ENCODE data around the gene CDIPT. TPM values are rescaled to one million over a fixed set of nuclear protein-coding genes. Genes with fewer than 3 reads are reported as not detected.

CDIPT gene
- total RNA-seq, 2 experiments from 2014 or later, result 62.5 to 82.1 TPM

GRCh38 chr16:29848420-29849297 lies 14.4 kb downstream of the CDIPT start:
- peaks cover 43% of the 10 kb centered on the region for H3K36me3 Mint-ChIP-seq (ENCODE audit: low read depth)
- H3K4me1 Mint-ChIP-seq, result peaks cover 10% of the 10 kb centered on the region
- no peaks in the 10 kb centered on the region for H3K9me3 Mint-ChIP-seq
- H3K27ac Mint-ChIP-seq, result peak overlapping the region; percentile 19
- DNase-seq, result peak; percentile 87
- H3K4me3 Mint-ChIP-seq, result no peak overlapping the region
- ChIA-PET POLR2A (interaction anchor here (0.6 to 0.7 kb wide), 3 partner anchors 31 to 180 kb away, joined by 4 to 8 read pairs (median 4); no protein-coding TSS in a partner anchor), CTCF (interaction anchor here (0.6 to 4.2 kb wide), 37 partner anchors 9 to 992 kb away, joined by 3 to 41 read pairs (median 4); partner anchors contain the start of genes CDIPT, HIRIP3, MAZ and MVP)
- H3K27me3 Mint-ChIP-seq, result no peaks in the 10 kb centered on the region

GRCh38 chr16:29845656-29846055 lies 17.4 kb downstream of the CDIPT start:
- Mint-ChIP-seq H3K9me3 (no peaks in the 10 kb centered on the region), H3K4me1 (peaks cover 16% of the 10 kb centered on the region), H3K36me3 (ENCODE audit: low read depth) (peaks cover 52% of the 10 kb centered on the region), H3K27me3 (no peaks in the 10 kb centered on the region), H3K4me3 (no peak overlapping the region), H3K27ac (no peak overlapping the region)
- CTCF ChIA-PET, result interaction anchor here (0.6 to 1.3 kb wide), 4 partner anchors 29 to 155 kb away, joined by 3 to 4 read pairs (median 3); no protein-coding TSS in a partner anchor
- POLR2A ChIA-PET, result no interaction called here
- DNase-seq, result no peak

GRCh38 chr16:29844575-29845331 lies 18.3 kb downstream of the CDIPT start:
- no peaks in the 10 kb centered on the region for H3K27me3 Mint-ChIP-seq
- H3K9me3 Mint-ChIP-seq, result no peaks in the 10 kb centered on the region
- ChIA-PET POLR2A (no interaction called here), CTCF (interaction anchor here (0.6 to 1.3 kb wide), 2 partner anchors 28 to 72 kb away, joined by 3 to 4 read pairs; no protein-coding TSS in a partner anchor)
- peaks cover 16% of the 10 kb centered on the region for H3K4me1 Mint-ChIP-seq
- no peak for DNase-seq
- H3K4me3 Mint-ChIP-seq, result no peak overlapping the region
- H3K27ac Mint-ChIP-seq, result no peak overlapping the region
- peaks cover 53% of the 10 kb centered on the region for H3K36me3 Mint-ChIP-seq (ENCODE audit: low read depth)

- peaks cover 16% of the 10 kb centered on the region for H3K4me1 Mint-ChIP-seq
- H3K27me3 Mint-ChIP-seq, result no peaks in the 10 kb centered on the region
- H3K27ac Mint-ChIP-seq, result no peak overlapping the region
- CTCF ChIA-PET, result interaction anchor here (0.6 kb wide), 1 partner anchor 76 kb away, joined by 3 read pairs; no protein-coding TSS in a partner anchor
- H3K4me3 Mint-ChIP-seq, result no peak overlapping the region
- POLR2A ChIA-PET, result no interaction called here
- H3K9me3 Mint-ChIP-seq, result no peaks in the 10 kb centered on the region
- peaks cover 53% of the 10 kb centered on the region for H3K36me3 Mint-ChIP-seq (ENCODE audit: low read depth)
- no peak for DNase-seq
Observed at GRCh38 chr16:29843931-29844330, 19.1 kb downstream of the CDIPT start.

- DNase-seq, result no peak
- ChIA-PET POLR2A (no interaction called here), CTCF (interaction anchor here (0.5 to 0.9 kb wide), 4 partner anchors 8 to 110 kb away, joined by 3 to 5 read pairs (median 4); no protein-coding TSS in a partner anchor)
- H3K36me3 Mint-ChIP-seq (ENCODE audit: low read depth), result peaks cover 45% of the 10 kb centered on the region
- no peak overlapping the region for H3K4me3 Mint-ChIP-seq
- H3K27ac Mint-ChIP-seq, result no peak overlapping the region
- H3K9me3 Mint-ChIP-seq, result no peaks in the 10 kb centered on the region
- H3K4me1 Mint-ChIP-seq, result peaks cover 8% of the 10 kb centered on the region
- H3K27me3 Mint-ChIP-seq, result no peaks in the 10 kb centered on the region
Observed at GRCh38 chr16:29842732-29843346, 20.2 kb downstream of the CDIPT start.

- no peak overlapping the region for H3K4me3 Mint-ChIP-seq
- no peaks in the 10 kb centered on the region for H3K9me3 Mint-ChIP-seq
- H3K36me3 Mint-ChIP-seq (ENCODE audit: low read depth), result peaks cover 51% of the 10 kb centered on the region
- POLR2A ChIA-PET, result no interaction called here
- H3K4me1 Mint-ChIP-seq, result peaks cover 5% of the 10 kb centered on the region
- no peak overlapping the region for H3K27ac Mint-ChIP-seq
- no peak for DNase-seq
- no peaks in the 10 kb centered on the region for H3K27me3 Mint-ChIP-seq
- CTCF ChIA-PET, result interaction anchor here (3.6 kb wide), 1 partner anchor 7 kb away, joined by 12 read pairs; no protein-coding TSS in a partner anchor
Observed at GRCh38 chr16:29841631-29842030, 21.4 kb downstream of the CDIPT start.

GRCh38 chr16:29840240-29840639 lies 22.8 kb downstream of the CDIPT start:
- H3K4me3 Mint-ChIP-seq, result no peak overlapping the region
- peaks cover 7% of the 10 kb centered on the region for H3K4me1 Mint-ChIP-seq
- DNase-seq, result no peak
- ChIA-PET CTCF (interaction anchor here (0.6 to 3.6 kb wide), 2 partner anchors 8 to 198 kb away, joined by 3 to 12 read pairs; no protein-coding TSS in a partner anchor), POLR2A (interaction anchor here (0.6 kb wide), 1 partner anchor 163 kb away, joined by 3 read pairs; no protein-coding TSS in a partner anchor)
- H3K36me3 Mint-ChIP-seq (ENCODE audit: low read depth), result peaks cover 55% of the 10 kb centered on the region
- no peak overlapping the region for H3K27ac Mint-ChIP-seq
- H3K9me3 Mint-ChIP-seq, result no peaks in the 10 kb centered on the region
- no peaks in the 10 kb centered on the region for H3K27me3 Mint-ChIP-seq

- peaks cover 7% of the 10 kb centered on the region for H3K4me1 Mint-ChIP-seq
- H3K27me3 Mint-ChIP-seq, result no peaks in the 10 kb centered on the region
- no peak for DNase-seq
- ChIA-PET CTCF (interaction anchor here (0.5 to 3.6 kb wide), 3 partner anchors 9 to 198 kb away, joined by 3 to 12 read pairs (median 4); no protein-coding TSS in a partner anchor), POLR2A (interaction anchor here (0.6 kb wide), 1 partner anchor 162 kb away, joined by 3 read pairs; no protein-coding TSS in a partner anchor)
- no peaks in the 10 kb centered on the region for H3K9me3 Mint-ChIP-seq
- no peak overlapping the region for H3K4me3 Mint-ChIP-seq
- H3K27ac Mint-ChIP-seq, result no peak overlapping the region
- peaks cover 52% of the 10 kb centered on the region for H3K36me3 Mint-ChIP-seq (ENCODE audit: low read depth)
Observed at GRCh38 chr16:29839822-29840221, 23.2 kb downstream of the CDIPT start.

GRCh38 chr16:29837841-29838240 lies 25.2 kb downstream of the CDIPT start:
- Mint-ChIP-seq H3K27me3 (no peaks in the 10 kb centered on the region), H3K27ac (peak overlapping the region; percentile 31), H3K4me1 (peaks cover 2% of the 10 kb centered on the region), H3K4me3 (no peak overlapping the region), H3K36me3 (ENCODE audit: low read depth) (peaks cover 49% of the 10 kb centered on the region), H3K9me3 (no peaks in the 10 kb centered on the region)
- no peak for DNase-seq
- POLR2A ChIA-PET, result interaction anchor here (1.1 kb wide), 1 partner anchor 11 kb away, joined by 4 read pairs; no protein-coding TSS in a partner anchor
- CTCF ChIA-PET, result interaction anchor here (1.2 to 3.6 kb wide), 4 partner anchors 8 to 12 kb away, joined by 4 to 12 read pairs (median 10); no protein-coding TSS in a partner anchor

- Mint-ChIP-seq H3K27me3 (no peaks in the 10 kb centered on the region), H3K27ac (no peak overlapping the region), H3K36me3 (ENCODE audit: low read depth) (peaks cover 51% of the 10 kb centered on the region), H3K9me3 (no peaks in the 10 kb centered on the region), H3K4me1 (peaks cover 2% of the 10 kb centered on the region), H3K4me3 (no peak overlapping the region)
- ChIA-PET CTCF (interaction anchor here (3.3 kb wide), 1 partner anchor 12 kb away, joined by 11 read pairs; no protein-coding TSS in a partner anchor), POLR2A (no interaction called here)
- no peak for DNase-seq
Observed at GRCh38 chr16:29836623-29837022, 26.4 kb downstream of the CDIPT start.

GRCh38 chr16:29835926-29836325 lies 27.1 kb downstream of the CDIPT start:
- Mint-ChIP-seq H3K4me1 (peaks cover 2% of the 10 kb centered on the region), H3K27ac (no peak overlapping the region), H3K9me3 (no peaks in the 10 kb centered on the region), H3K36me3 (ENCODE audit: low read depth) (peaks cover 56% of the 10 kb centered on the region), H3K27me3 (no peaks in the 10 kb centered on the region), H3K4me3 (no peak overlapping the region)
- no peak for DNase-seq
- ChIA-PET CTCF (interaction anchor here (3.3 kb wide), 1 partner anchor 12 kb away, joined by 11 read pairs; no protein-coding TSS in a partner anchor), POLR2A (no interaction called here)

GRCh38 chr16:29834079-29834478 lies 28.9 kb downstream of the CDIPT start:
- no peak overlapping the region for H3K27ac Mint-ChIP-seq
- DNase-seq, result no peak
- H3K36me3 Mint-ChIP-seq (ENCODE audit: low read depth), result peaks cover 50% of the 10 kb centered on the region
- CTCF ChIA-PET, result interaction anchor here (0.6 to 1.1 kb wide), 3 partner anchors 18 to 139 kb away, joined by 3 to 4 read pairs (median 4); partner anchors contain the start of gene PAGR1
- no peak overlapping the region for H3K4me3 Mint-ChIP-seq
- POLR2A ChIA-PET, result no interaction called here
- peaks cover 7% of the 10 kb centered on the region for H3K4me1 Mint-ChIP-seq
- H3K9me3 Mint-ChIP-seq, result no peaks in the 10 kb centered on the region
- no peaks in the 10 kb centered on the region for H3K27me3 Mint-ChIP-seq
